ENCODE data around the gene TNFRSF19.

The TNFRSF19 gene

DNA sequence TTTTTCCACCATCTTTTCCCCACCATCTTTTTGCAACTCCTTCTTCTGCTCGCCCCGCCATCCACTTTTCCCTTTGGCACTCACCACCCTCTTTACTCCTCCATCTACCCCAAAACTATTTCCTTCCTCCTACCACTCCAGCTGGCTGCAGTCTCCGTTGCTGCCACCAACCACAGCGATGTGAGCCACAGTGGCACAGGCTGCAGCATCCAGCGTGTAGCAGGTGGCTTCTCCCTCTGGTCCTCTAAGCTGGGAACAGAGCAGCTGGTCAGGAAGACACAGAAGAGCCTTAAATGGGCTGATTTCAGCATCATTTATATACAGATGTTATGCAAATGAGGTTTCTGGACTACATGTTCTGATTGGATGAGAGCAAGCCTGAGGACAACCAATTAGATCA is 144.5 kb downstream of the TNFRSF19 start:
- Histone ChIP-seq H3K27me3 (ENCODE audit: insufficient read depth, low read length, poor library complexity) (no peaks in the 10 kb centered on the region), H3K4me1 (ENCODE audit: control insufficient read depth, low read depth, low read length) (no peaks in the 10 kb centered on the region), H2BK5ac (ENCODE audit: low read length) (no peak overlapping the region), H4K8ac (ENCODE audit: low read depth, low read length) (no peak overlapping the region), H3K56ac (ENCODE audit: low read length) (no peak overlapping the region), H3K4me3 (ENCODE audit: low read length) (no peak overlapping the region), H3K36me3 (ENCODE audit: control insufficient read depth, insufficient read depth, low read length) (no peaks in the 10 kb centered on the region), H2BK15ac (replicated peaks; ENCODE audit: low read depth) (no peak overlapping the region), H3K9ac (ENCODE audit: low read length) (no peak overlapping the region), H3K4me2 (ENCODE audit: low read length) (no peak overlapping the region), H3K79me2 (ENCODE audit: control insufficient read depth, insufficient read depth, low read length) (no peaks in the 10 kb centered on the region), H2AK5ac (ENCODE audit: low read length) (no peak overlapping the region), H3K4ac (ENCODE audit: low read depth, low read length) (no peak overlapping the region), H4K5ac (ENCODE audit: low read length) (no peak overlapping the region), H3K23ac (ENCODE audit: low read length) (no peak overlapping the region), H2BK120ac (ENCODE audit: low read depth, low read length) (no peak overlapping the region), H3K27ac (ENCODE audit: low read depth, low read length) (no peak overlapping the region), H3K79me1 (ENCODE audit: low read length) (no peaks in the 10 kb centered on the region), H3K18ac (ENCODE audit: low read length) (no peak overlapping the region)
- WGBS (ENCODE audit: extremely low coverage, insufficient coverage, low lambda C conversion rate): 100% methylated on average over 1 of the region's 5 CpGs
- no peak for DNase-seq

DNA sequence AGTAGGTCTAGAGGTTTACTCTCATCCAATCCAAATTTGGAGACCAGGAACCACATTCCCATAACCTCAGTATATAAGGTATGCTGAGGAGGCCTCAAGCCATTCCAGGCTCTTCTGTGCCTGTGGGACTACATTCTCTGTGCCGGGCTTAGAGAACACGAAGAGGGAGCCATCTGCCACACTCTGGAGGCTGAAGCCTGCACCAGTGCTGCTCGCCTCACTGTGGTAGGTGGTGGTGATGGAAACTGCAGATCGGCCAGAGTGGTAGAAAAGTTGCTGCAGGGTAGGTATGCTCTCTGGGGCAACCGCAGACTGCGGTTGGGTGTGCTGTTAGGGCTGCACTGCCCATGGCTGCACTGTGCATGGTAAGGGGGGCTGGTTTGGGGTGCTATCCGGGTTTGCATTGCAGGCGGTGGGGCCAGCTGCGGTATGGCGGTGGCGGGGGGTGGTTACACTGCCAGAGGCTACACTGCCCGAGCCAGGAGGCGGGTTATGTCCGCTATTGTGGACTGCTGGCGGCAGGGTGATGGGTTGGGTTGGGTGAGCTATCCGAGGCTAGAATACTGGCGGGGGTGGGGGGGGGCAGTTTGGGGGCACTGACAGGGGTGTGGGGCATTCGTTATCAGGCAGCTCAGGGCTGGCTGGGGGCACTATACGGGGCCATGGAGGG is 145.0 kb downstream of the TNFRSF19 start:
- H4K8ac ChIP-seq (ENCODE audit: low read depth, low read length): no peak overlapping the region
- H2BK15ac ChIP-seq (replicated peaks; ENCODE audit: low read depth): no peak overlapping the region
- DNase-seq: peak; percentile 34
- no peak overlapping the region for H3K4ac ChIP-seq (ENCODE audit: low read depth, low read length)
- H3K18ac ChIP-seq (ENCODE audit: low read length): no peak overlapping the region
- H3K4me1 ChIP-seq (ENCODE audit: control insufficient read depth, low read depth, low read length): no peaks in the 10 kb centered on the region
- no peak overlapping the region for H4K5ac ChIP-seq (ENCODE audit: low read length)
- no peaks in the 10 kb centered on the region for H3K79me2 ChIP-seq (ENCODE audit: control insufficient read depth, insufficient read depth, low read length)
- H3K27ac ChIP-seq (ENCODE audit: low read depth, low read length): no peak overlapping the region
- no peak overlapping the region for H3K9ac ChIP-seq (ENCODE audit: low read length)
- no peak overlapping the region for H3K4me3 ChIP-seq (ENCODE audit: low read length)
- H3K56ac ChIP-seq (ENCODE audit: low read length): no peak overlapping the region
- H3K4me2 ChIP-seq (ENCODE audit: low read length): no peak overlapping the region
- WGBS (ENCODE audit: extremely low coverage, insufficient coverage, low lambda C conversion rate): no CpG with 5 or more reads among the region's 19 CpGs
- H2AK5ac ChIP-seq (ENCODE audit: low read length): no peak overlapping the region
- no peaks in the 10 kb centered on the region for H3K27me3 ChIP-seq (ENCODE audit: insufficient read depth, low read length, poor library complexity)
- H3K79me1 ChIP-seq (ENCODE audit: low read length): no peaks in the 10 kb centered on the region
- no peak overlapping the region for H2BK5ac ChIP-seq (ENCODE audit: low read length)
- H3K36me3 ChIP-seq (ENCODE audit: control insufficient read depth, insufficient read depth, low read length): no peaks in the 10 kb centered on the region
- no peak overlapping the region for H3K23ac ChIP-seq (ENCODE audit: low read length)
- H2BK120ac ChIP-seq (ENCODE audit: low read depth, low read length): no peak overlapping the region

DNA sequence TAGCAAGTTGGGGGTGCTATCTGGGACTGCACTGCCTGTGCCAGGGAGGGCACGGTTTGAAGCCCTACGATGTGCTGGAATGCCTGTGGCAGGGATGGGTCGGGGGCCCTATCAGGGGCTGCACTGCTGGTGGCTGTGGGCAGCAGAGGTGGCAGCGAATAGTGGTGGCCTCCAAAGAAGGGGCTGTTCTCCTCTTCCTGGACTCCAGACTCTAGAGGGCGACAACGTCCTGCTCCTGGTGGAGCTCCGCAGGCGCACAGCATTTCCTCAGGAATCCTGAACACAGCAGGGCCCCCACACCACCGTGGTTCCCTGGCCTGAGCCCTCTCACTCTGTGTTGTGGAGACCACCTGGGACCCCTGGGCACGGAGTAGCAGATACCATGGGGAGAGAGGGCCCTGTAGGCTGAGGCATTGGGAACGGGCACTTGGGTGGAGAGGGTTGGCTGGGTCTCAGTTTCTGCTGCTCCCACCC is 145.6 kb downstream of the TNFRSF19 start:
- Histone ChIP-seq H3K23ac (ENCODE audit: low read length) (no peak overlapping the region), H2BK15ac (replicated peaks; ENCODE audit: low read depth) (no peak overlapping the region), H4K8ac (ENCODE audit: low read depth, low read length) (no peak overlapping the region), H2AK5ac (ENCODE audit: low read length) (no peak overlapping the region), H3K56ac (ENCODE audit: low read length) (peak overlapping the region; percentile 39), H3K4ac (ENCODE audit: low read depth, low read length) (no peak overlapping the region), H3K18ac (ENCODE audit: low read length) (no peak overlapping the region), H2BK5ac (ENCODE audit: low read length) (no peak overlapping the region), H2BK120ac (ENCODE audit: low read depth, low read length) (no peak overlapping the region), H3K36me3 (ENCODE audit: control insufficient read depth, insufficient read depth, low read length) (no peaks in the 10 kb centered on the region), H3K27ac (ENCODE audit: low read depth, low read length) (no peak overlapping the region), H3K79me2 (ENCODE audit: control insufficient read depth, insufficient read depth, low read length) (no peaks in the 10 kb centered on the region), H3K4me2 (ENCODE audit: low read length) (no peak overlapping the region), H3K4me3 (ENCODE audit: low read length) (no peak overlapping the region), H3K9ac (ENCODE audit: low read length) (no peak overlapping the region), H3K79me1 (ENCODE audit: low read length) (no peaks in the 10 kb centered on the region), H4K5ac (ENCODE audit: low read length) (no peak overlapping the region), H3K27me3 (ENCODE audit: insufficient read depth, low read length, poor library complexity) (no peaks in the 10 kb centered on the region), H3K4me1 (ENCODE audit: control insufficient read depth, low read depth, low read length) (no peaks in the 10 kb centered on the region)
- DNase-seq: peak; percentile 72
- no CpG with 5 or more reads among the region's 11 CpGs for WGBS (ENCODE audit: extremely low coverage, insufficient coverage, low lambda C conversion rate)

DNA sequence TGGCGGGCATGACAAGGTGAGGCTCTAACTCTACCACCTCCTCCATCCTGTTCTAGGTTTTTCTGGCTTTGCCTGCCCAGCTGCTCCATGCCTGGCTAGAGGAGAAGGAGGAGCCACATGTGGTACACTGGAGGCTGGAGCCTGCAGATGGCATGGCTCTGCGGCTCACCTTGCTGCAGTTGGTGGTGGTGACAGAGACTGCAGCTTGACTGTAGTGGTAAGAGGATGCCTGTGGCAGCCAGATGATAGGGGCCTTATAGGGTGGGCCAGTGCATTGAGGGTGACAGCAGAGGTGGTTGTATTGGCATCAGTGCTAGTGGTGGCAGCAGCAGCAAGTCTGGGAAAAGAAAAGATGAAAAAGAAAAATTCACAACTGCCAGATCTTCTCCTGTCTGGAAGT is 146.2 kb downstream of the TNFRSF19 start:
- Histone ChIP-seq H2BK5ac (ENCODE audit: low read length) (no peak overlapping the region), H4K5ac (ENCODE audit: low read length) (no peak overlapping the region), H2BK120ac (ENCODE audit: low read depth, low read length) (no peak overlapping the region), H3K79me2 (ENCODE audit: control insufficient read depth, insufficient read depth, low read length) (no peaks in the 10 kb centered on the region), H3K23ac (ENCODE audit: low read length) (peak overlapping the region; percentile 15), H3K4ac (ENCODE audit: low read depth, low read length) (no peak overlapping the region), H3K4me3 (ENCODE audit: low read length) (no peak overlapping the region), H3K56ac (ENCODE audit: low read length) (peak overlapping the region; percentile 39), H3K27me3 (ENCODE audit: insufficient read depth, low read length, poor library complexity) (no peaks in the 10 kb centered on the region), H3K4me1 (ENCODE audit: control insufficient read depth, low read depth, low read length) (no peaks in the 10 kb centered on the region), H3K79me1 (ENCODE audit: low read length) (no peaks in the 10 kb centered on the region), H4K8ac (ENCODE audit: low read depth, low read length) (no peak overlapping the region), H2AK5ac (ENCODE audit: low read length) (no peak overlapping the region), H3K18ac (ENCODE audit: low read length) (no peak overlapping the region), H2BK15ac (replicated peaks; ENCODE audit: low read depth) (no peak overlapping the region), H3K9ac (ENCODE audit: low read length) (no peak overlapping the region), H3K27ac (ENCODE audit: low read depth, low read length) (no peak overlapping the region), H3K4me2 (ENCODE audit: low read length) (no peak overlapping the region), H3K36me3 (ENCODE audit: control insufficient read depth, insufficient read depth, low read length) (no peaks in the 10 kb centered on the region)
- no CpG with 5 or more reads among the region's 2 CpGs for WGBS (ENCODE audit: extremely low coverage, insufficient coverage, low lambda C conversion rate)
- no peak for DNase-seq

DNA sequence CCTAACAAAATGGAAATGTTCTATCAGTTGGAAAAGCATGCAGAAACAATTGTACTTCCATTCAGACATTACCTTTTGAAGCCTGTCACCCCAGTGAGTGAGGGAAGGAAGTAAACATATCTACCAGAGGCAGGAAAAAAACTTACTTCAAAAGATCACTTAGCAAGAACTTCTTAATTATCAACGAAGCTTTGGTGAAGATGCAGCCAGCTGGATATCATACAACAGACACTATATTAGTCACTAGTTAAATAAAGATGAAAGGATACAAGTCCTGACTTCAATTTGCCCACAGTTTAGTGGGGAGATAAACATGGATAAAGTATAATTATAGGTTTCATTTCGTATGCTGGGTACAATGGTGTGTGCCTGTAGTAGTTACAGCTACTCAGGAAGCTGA is 148.8 kb downstream of the TNFRSF19 start:
- H2AK5ac ChIP-seq (ENCODE audit: low read length): no peak overlapping the region
- WGBS (ENCODE audit: extremely low coverage, insufficient coverage, low lambda C conversion rate): no CpG with 5 or more reads among the region's 2 CpGs
- H3K56ac ChIP-seq (ENCODE audit: low read length): no peak overlapping the region
- H3K79me1 ChIP-seq (ENCODE audit: low read length): no peaks in the 10 kb centered on the region
- H2BK120ac ChIP-seq (ENCODE audit: low read depth, low read length): no peak overlapping the region
- H2BK15ac ChIP-seq (replicated peaks; ENCODE audit: low read depth): no peak overlapping the region
- no peak overlapping the region for H4K8ac ChIP-seq (ENCODE audit: low read depth, low read length)
- no peak overlapping the region for H3K4me3 ChIP-seq (ENCODE audit: low read length)
- H3K9ac ChIP-seq (ENCODE audit: low read length): no peak overlapping the region
- no peaks in the 10 kb centered on the region for H3K36me3 ChIP-seq (ENCODE audit: control insufficient read depth, insufficient read depth, low read length)
- H3K79me2 ChIP-seq (ENCODE audit: control insufficient read depth, insufficient read depth, low read length): no peaks in the 10 kb centered on the region
- no peak for DNase-seq
- no peaks in the 10 kb centered on the region for H3K27me3 ChIP-seq (ENCODE audit: insufficient read depth, low read length, poor library complexity)
- no peak overlapping the region for H3K18ac ChIP-seq (ENCODE audit: low read length)
- no peak overlapping the region for H3K23ac ChIP-seq (ENCODE audit: low read length)
- no peak overlapping the region for H3K4me2 ChIP-seq (ENCODE audit: low read length)
- no peak overlapping the region for H3K4ac ChIP-seq (ENCODE audit: low read depth, low read length)
- no peaks in the 10 kb centered on the region for H3K4me1 ChIP-seq (ENCODE audit: control insufficient read depth, low read depth, low read length)
- H4K5ac ChIP-seq (ENCODE audit: low read length): no peak overlapping the region
- no peak overlapping the region for H2BK5ac ChIP-seq (ENCODE audit: low read length)
- no peak overlapping the region for H3K27ac ChIP-seq (ENCODE audit: low read depth, low read length)
